Uterus (tissue), 4 donors: ENCODE results near the gene CACNA1E. TPM values are rescaled to one million over a fixed set of nuclear protein-coding genes. Genes with fewer than 3 reads are reported as not detected.

Source experiments
- DNase-seq, 2 donors: peaks; one replicate each; pipeline ENCODE4 v3.0.0-alpha.2; 2019 to 2020
- H3K27ac ChIP-seq, 2 donors: fragments of 200-600 bp; sonication (generic); 1 replicate in 1 of 2; 2 replicates in 1 of 2; pipeline ENCODE4 v1.5.1; 2016 to 2018
- H3K27me3 ChIP-seq, 2 donors: fragments of 200-600 bp; sonication (generic); one replicate each; pipeline ENCODE4 v1.5.1; 2018 to 2019; ENCODE audit warnings: control low read depth in 1 of 2
- H3K36me3 ChIP-seq, 2 donors: fragments of 200-600 bp; sonication (generic); one replicate each; pipeline ENCODE4 v1.5.1; 2019; ENCODE audit warnings: control low read depth in 1 of 2
- H3K4me1 ChIP-seq, 2 donors: fragments of 200-600 bp; sonication (generic); one replicate each; pipeline ENCODE4 v1.5.1; 2018 to 2019; ENCODE audit warnings: control low read depth in 1 of 2
- H3K4me3 ChIP-seq, 2 donors: fragments of 200-600 bp; sonication (generic); 1 replicate in 1 of 2; 2 replicates in 1 of 2; pipeline ENCODE4 v1.5.1; 2018 to 2019; ENCODE audit warnings: mild to moderate bottlenecking in 1 of 2
- H3K9me3 ChIP-seq, 2 donors: fragments of 200-600 bp; sonication (generic); one replicate each; pipeline ENCODE4 v1.5.1; 2019; ENCODE audit warnings: control low read depth in 1 of 2
- POLR2A ChIP-seq, 2 donors: fragments of 450-650 bp; IDR thresholded peaks; one replicate each; pipeline ENCODE4 v1.6.1; 2016; ENCODE audit warnings: antibody characterized with exemption in 2 of 2, mild to moderate bottlenecking in 1 of 2, moderate library complexity in 1 of 2
- intact Hi-C: fragments of 100-400 bp; cut with DNase I; formaldehyde crosslinking; loops from one replicate; pipeline ENCODE4 v1.15.1; 2023; ENCODE audit warnings: low total_unique reads
- total RNA-seq, 4 donors: library from RNA; depleted of rRNA in 3 of 4; stranded (reverse); fragments of >200 nt in 3 of 4; gene quantifications; one replicate each; pipeline versions ENCODE4 v1.1.0 to v1.2.4, GENCODE V29; 2014 to 2023
- TF ChIP-seq, protein P1 (sequence below), 4 experiments: fragments of 200-600 bp in 2 of 4; fragments of 450-650 bp in 2 of 4; sonication (generic) in 2 of 4; IDR thresholded peaks; one replicate each; pipeline ENCODE4 v1.5.1; 2016 to 2019; ENCODE audit warnings: antibody characterized with exemption in 4 of 4, mild to moderate bottlenecking in 2 of 4, moderate library complexity in 1 of 4
- donor health status: DM: yes; HTN: yes; CAD: no.

The CACNA1E gene
- total RNA-seq, 4 donors from 2014 or later: 0.12 to 3.4 TPM; not detected in 2

- Histone ChIP-seq H3K4me1 (no peaks in the 10 kb centered on the region), H3K36me3 (no peaks in the 10 kb centered on the region), H3K27ac (no peak overlapping the region), H3K4me3 (no peak overlapping the region), H3K27me3 (no peaks in the 10 kb centered on the region), H3K9me3 (no peaks in the 10 kb centered on the region)
- TF ChIP-seq, protein P1, sequence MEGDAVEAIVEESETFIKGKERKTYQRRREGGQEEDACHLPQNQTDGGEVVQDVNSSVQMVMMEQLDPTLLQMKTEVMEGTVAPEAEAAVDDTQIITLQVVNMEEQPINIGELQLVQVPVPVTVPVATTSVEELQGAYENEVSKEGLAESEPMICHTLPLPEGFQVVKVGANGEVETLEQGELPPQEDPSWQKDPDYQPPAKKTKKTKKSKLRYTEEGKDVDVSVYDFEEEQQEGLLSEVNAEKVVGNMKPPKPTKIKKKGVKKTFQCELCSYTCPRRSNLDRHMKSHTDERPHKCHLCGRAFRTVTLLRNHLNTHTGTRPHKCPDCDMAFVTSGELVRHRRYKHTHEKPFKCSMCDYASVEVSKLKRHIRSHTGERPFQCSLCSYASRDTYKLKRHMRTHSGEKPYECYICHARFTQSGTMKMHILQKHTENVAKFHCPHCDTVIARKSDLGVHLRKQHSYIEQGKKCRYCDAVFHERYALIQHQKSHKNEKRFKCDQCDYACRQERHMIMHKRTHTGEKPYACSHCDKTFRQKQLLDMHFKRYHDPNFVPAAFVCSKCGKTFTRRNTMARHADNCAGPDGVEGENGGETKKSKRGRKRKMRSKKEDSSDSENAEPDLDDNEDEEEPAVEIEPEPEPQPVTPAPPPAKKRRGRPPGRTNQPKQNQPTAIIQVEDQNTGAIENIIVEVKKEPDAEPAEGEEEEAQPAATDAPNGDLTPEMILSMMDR (IDR thresholded peaks at IDR 0.05): no peak
- no peak for TF ChIP-seq POLR2A (IDR thresholded peaks at IDR 0.05)
- intact Hi-C loops: no loop called here
- DNase-seq: no peak
Observed at GRCh38 chr1:181646710-181647109, 163.4 kb downstream of the CACNA1E start.

DNA sequence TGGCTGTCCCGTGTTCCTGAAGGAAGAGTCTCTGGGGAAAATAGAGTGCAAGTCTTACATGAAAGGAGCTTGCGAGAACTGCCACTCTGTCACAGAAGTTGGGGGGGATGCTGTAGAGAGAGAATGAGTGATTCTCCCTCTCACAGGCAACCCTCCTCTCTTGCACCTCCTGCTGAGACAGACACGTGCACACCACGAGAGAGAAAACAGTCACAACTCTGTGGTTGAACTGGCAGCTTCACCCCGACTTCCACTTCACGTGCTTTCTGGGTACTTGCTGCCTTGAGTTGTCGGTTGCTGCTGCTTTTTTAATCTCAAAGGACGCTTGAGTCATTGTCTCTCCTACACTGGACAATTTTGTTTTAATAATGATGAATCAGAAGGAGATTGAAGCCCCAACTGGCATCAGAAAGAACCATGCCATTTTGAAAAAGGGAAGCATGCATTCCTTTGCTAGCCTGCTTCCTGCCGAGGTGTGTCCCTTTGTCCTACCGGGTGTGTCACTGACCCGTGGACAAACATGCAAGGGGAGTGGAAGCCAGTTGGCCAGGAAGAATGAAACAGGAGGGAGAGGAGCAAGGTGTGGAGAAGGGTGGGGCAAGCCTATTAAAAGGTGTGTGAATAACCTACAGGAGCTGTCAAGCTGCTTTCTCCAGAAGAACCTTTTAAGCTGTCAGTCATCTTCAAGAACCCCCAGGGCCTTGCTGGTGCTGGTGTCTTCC is 164.2 kb downstream of the CACNA1E start:
- H3K27me3 ChIP-seq: no peaks in the 10 kb centered on the region
- intact Hi-C loops: no loop called here

DNA sequence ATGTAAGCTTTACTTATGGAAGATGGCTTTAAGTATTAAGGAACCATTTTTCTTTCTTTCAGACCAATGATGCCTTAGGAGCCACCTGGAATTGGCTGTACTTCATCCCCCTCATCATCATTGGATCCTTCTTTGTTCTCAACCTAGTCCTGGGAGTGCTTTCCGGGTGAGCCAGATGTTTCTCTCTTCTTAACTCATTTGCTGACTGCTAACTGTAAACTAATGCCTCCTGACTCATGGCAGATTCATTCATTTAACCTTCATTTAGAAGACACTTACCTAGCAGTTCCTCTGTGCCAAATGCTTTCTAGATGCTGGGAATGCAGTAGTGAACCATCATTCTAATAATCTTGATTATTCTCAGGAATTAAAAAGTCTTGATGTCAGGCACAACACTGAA is 168.0 kb downstream of the CACNA1E start:
- no peaks in the 10 kb centered on the region for H3K36me3 ChIP-seq
- DNase-seq: no peak
- no peak for TF ChIP-seq POLR2A (IDR thresholded peaks at IDR 0.05)
- TF ChIP-seq, protein P1 (IDR thresholded peaks at IDR 0.05): no peak
- H3K4me3 ChIP-seq: no peak overlapping the region
- no peaks in the 10 kb centered on the region for H3K9me3 ChIP-seq
- intact Hi-C loops: no loop called here
- H3K4me1 ChIP-seq: no peaks in the 10 kb centered on the region
- H3K27ac ChIP-seq: no peak overlapping the region
- H3K27me3 ChIP-seq: no peaks in the 10 kb centered on the region

More for the DNA sequence above, 164.2 kb downstream of the CACNA1E start:
- Histone ChIP-seq H3K27ac (no peak overlapping the region), H3K4me3 (no peak overlapping the region), H3K4me1 (no peaks in the 10 kb centered on the region), H3K36me3 (no peaks in the 10 kb centered on the region), H3K9me3 (no peaks in the 10 kb centered on the region)
- DNase-seq: no peak
- TF ChIP-seq POLR2A (IDR thresholded peaks at IDR 0.05): no peak
- TF ChIP-seq, protein P1 (IDR thresholded peaks at IDR 0.05): no peak

- H3K36me3 ChIP-seq: no peaks in the 10 kb centered on the region
- TF ChIP-seq POLR2A (IDR thresholded peaks at IDR 0.05): no peak
- TF ChIP-seq, protein P1 (IDR thresholded peaks at IDR 0.05): no peak
- no peaks in the 10 kb centered on the region for H3K4me1 ChIP-seq
- H3K27ac ChIP-seq: no peak overlapping the region
- no peaks in the 10 kb centered on the region for H3K9me3 ChIP-seq
- no peak overlapping the region for H3K4me3 ChIP-seq
- no peaks in the 10 kb centered on the region for H3K27me3 ChIP-seq
- no peak for DNase-seq
- intact Hi-C loops: no loop called here
Observed at GRCh38 chr1:181655756-181656155, 172.4 kb downstream of the CACNA1E start.

DNA sequence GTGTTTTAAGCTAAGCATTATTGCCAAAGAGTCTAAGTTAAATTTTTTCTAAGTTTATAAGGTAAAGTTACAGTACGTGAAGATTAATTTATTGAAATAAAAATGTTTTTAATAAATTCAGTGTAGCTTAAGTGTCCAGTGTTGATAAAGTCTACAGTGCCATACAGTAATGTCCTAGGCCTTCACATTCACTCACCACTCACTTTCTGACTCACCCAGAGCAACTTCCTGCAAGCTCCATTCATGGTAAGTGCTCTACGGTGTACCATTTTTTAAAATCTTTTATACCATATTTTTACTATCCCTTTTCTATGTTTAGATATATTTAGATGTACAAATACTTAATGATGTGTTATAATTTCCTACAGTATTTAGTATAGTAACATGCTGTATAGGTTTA is 173.2 kb downstream of the CACNA1E start:
- Histone ChIP-seq H3K27ac (no peak overlapping the region), H3K9me3 (no peaks in the 10 kb centered on the region), H3K27me3 (no peaks in the 10 kb centered on the region), H3K4me3 (no peak overlapping the region), H3K4me1 (no peaks in the 10 kb centered on the region), H3K36me3 (no peaks in the 10 kb centered on the region)
- TF ChIP-seq POLR2A (IDR thresholded peaks at IDR 0.05): no peak
- TF ChIP-seq, protein P1 (IDR thresholded peaks at IDR 0.05): no peak
- intact Hi-C loops: no loop called here
- DNase-seq: no peak
